Stimulated activated CD8-positive, alpha-beta memory T cell treated with anti-CD3 and anti-CD28 coated beads, Interleukin-4, amount 100 ng/mL, for 24 hours (primary cell): ENCODE results near the gene NRCAM.

Experiments used
- DNase-seq: peaks from one replicate; pipeline ENCODE4 v3.0.0-alpha.2; 2020; ENCODE audit warnings: low read depth

The NRCAM gene

GRCh38 chr7:108424013-108424412, 32.2 kb downstream of the NRCAM start:
- no peak for DNase-seq

DNA sequence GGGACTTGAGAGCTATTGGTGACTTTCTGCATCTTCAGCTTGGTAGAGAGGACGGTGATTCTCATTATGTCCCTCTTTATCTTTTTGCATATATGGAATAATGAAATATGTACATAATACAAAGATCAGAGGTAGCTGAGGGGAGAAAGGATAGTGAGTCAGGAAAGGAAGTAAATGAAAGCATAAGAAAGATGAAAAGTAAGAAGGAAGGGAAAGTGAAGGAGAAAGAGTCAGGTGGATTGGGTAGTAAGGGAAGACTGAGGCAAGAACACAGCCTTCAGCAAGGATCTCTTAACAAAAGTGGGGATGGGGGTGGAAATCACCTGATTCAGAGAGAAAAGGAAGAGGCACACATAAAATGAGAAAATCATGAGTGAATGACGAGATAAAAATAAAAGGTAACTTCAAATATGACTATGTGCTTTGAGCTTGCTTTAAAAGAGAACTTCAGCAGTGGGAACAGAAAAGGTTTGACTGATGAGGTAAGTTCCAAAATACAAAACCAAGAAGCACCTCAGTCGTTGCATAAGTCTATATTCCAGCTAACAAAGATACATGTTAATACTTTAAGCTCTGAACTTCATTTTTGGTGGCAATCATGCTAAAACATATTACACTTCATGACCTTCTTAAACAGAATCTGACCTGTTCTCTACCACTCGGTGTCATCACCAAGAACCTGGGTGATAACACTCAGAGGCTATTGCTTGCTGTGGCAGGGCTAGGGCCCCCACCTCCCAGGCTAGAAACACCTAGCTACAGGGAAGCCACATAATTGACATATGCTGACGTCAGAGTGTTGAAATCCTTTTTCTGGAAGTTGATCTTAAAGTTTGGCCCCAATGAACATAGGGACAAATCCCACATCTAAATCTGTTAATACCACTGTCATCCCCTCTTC, 32.9 kb downstream of the NRCAM start:
- no peak for DNase-seq

DNA sequence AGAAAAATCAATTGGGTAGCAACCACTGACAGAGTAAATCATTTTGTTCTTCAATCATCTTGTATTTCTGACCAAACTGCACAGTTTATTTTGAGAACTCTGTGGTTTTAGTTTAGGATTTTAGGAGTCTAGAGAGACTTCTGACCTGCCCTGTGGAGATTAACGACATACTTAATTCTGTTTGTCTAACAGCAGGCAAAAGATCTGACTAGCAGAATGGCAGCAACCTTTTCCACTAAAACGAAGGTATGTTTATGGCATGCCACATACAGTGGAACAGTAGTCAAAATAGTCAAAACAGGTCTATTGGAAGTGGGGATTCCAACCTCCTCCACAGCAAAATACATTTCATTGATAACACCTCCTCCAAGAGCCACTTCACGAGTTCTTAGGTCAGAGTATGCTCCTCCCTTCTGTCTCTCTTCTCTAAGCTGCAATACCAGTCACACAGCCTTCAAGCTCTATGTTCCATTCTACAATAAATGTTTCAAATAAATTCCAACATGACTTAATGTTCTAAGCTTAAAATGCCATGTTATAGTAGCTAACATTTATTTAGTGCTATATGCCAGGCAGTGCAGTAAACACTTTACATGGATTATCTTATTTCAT, 34.4 kb downstream of the NRCAM start:
- DNase-seq, result no peak

DNA sequence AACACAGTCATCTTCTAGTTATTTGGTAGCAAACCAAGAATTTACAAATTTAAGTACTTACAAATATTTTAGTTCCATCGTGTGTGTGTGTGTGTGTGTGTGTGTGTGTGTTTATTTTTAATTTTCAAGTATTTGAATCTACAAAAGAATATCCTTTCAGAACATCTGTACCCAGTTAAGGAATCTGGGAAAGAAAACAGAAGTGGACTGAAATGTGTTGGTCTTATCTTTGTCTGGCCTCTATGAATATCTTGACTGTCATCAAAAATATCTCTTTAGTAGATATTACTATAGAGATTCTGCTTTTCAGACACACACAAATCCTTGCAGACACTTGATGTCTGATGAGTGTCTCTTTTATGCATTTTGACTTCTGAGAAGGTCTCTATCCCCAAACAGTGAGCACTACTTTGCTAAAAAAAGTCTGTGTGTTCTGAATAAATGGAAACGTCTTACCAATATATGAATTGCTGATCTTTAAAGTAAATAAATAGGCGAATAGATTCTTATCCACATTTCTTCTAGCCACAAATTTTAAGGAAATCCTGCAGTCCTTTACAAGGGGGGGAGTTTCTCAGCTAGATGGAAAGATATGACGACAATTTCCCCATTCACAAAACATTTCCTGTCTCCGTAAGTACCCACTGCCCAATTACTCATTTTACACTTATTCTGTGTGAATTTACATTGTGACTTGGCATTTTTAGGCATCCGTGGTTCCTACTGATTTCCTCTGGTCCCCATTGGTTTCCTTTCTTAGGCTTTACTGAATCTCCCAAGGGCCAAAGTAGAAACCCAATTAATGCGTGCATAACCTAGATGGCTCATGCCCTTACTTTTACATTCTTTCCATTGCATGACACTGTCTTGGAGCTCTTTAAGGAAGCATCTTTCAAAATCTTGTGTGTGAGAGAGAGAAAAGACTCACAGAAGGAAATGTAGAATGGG, 36.0 kb downstream of the NRCAM start:
- no peak for DNase-seq

DNA sequence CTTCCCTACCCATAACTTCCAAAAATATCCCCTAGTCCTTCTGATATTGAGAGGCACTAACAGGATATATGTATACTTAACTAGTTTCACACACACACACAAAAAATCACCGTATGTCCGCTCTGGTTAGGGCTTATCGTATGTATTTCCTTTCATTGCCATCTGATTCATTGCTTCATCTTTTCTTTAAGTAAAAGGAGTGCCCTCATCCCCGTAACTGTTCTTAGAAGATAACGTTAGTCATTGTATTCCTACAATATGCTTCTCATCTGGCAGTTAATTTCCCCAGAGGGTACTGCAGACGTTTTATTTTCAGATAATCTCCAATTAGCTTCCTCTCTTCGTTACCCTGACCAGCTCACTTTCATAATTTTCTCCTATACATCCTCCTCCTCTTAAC, 37.3 kb downstream of the NRCAM start:
- DNase-seq, result no peak

- DNase-seq, result no peak
Observed at GRCh38 chr7:108417926-108418325, 38.3 kb downstream of the NRCAM start.

- no peak for DNase-seq
Observed at GRCh38 chr7:108417144-108417543, 39.1 kb downstream of the NRCAM start.

DNA sequence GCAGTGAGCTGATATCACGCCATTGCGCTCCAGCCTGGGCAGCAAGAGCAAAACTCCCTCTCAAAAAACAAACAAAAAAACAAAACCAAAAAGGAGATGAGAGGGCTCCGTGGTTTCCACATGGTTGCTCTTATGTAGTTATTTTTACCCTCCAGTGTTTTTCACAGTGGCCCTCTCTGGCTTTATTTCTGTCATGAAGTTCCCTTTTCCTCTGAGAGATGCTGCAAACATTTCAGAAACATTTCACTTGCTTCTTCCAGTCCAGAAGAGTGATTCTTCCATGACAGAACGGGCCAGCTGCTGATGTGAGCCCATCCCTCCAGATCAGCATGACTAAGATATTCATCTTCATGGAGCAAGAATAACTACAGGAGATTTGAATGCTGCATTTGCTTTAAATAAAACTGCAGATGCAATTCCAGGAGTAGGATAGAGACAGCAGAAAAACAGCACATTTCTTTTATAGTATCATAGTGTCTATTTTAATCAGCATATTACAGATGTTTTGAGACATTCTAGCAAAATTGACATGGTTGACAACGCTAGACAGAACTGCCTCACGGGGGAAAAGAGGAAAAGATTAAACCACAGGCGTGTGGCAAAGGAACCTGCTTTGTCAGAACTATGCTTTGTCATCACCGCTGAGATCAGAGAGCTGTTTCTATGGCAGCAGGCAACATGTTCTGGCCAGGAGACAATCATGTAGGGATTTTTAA, 40.3 kb downstream of the NRCAM start:
- DNase-seq, result no peak

GRCh38 chr7:108415084-108415483, 41.2 kb downstream of the NRCAM start:
- no peak for DNase-seq

GRCh38 chr7:108413782-108414492, 42.3 kb downstream of the NRCAM start:
- no peak for DNase-seq

- no peak for DNase-seq
Observed at GRCh38 chr7:108413337-108413736, 42.9 kb downstream of the NRCAM start.

DNA sequence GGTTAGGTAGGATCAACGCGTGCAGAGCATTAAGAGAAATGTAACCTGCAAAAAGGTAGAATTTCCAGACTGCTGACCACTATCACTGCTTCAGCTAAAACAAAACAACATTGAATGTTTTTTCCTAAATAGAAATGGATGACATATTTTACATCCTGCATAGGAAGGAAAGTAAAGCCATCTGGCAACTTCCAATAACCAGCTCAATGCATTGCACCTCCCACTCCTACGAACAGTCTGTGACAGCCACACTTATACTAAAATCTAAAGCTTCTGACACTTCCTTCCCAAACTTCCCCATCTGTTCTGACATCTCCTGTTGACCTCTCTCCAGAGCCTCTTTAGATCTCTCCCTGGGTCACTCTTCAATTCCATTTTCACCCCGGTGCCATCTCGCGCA, 47.1 kb downstream of the NRCAM start:
- DNase-seq, result no peak

- DNase-seq, result no peak
Observed at GRCh38 chr7:108408296-108408991, 47.8 kb downstream of the NRCAM start.

DNA sequence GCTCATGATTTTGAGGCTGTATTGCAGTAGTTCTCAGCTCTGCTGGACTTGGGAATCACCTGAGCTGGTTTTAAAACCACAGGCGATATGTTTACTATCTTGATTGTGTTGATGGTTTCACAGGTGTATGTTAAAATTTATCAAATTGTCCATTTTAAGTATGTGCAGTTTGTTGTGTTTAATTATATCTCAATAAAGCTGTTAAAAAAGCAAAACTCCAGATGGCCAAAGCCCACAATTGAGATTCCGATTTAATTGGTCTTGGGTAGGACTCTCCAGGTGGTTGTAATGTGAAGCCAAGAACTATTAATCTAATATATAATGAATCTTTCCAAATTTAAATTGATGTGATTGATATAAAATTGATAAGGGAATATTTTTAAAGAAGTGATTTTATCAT, 48.6 kb downstream of the NRCAM start:
- DNase-seq, result no peak

- DNase-seq, result no peak
Observed at GRCh38 chr7:108406222-108406890, 49.9 kb downstream of the NRCAM start.

GRCh38 chr7:108404509-108405420, 51.5 kb downstream of the NRCAM start:
- no peak for DNase-seq

DNA sequence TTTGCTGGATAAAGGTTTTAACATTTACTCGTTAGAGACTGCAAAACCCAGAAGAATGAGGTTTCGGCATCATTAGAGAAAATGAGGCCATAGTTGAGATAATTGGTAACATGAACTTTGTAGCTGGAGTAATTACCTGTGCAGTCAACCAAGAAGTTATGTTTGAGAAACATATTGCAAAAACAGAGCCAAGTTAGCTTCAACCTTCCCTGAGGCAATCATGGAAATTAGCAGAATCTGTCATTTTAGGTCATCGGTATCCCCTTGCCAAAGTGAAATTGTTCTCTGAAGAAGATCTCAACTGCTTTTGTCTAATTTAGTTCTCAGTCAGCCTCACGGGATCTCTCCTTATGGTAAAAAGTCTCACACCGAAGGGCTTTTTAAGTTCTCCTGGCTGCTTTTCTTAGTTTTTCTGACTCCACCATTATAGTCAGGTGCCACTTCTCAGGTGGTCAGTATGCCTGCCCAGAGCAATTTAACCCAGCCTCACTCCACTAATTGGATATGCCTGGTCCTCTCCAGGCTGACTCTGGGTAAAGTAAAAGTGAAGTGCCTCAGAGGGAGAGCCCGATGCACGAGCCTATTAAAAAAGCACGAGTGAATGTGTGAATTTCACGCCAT, 52.5 kb downstream of the NRCAM start:
- no peak for DNase-seq

GRCh38 chr7:108402865-108403264, 53.4 kb downstream of the NRCAM start:
- no peak for DNase-seq
